BE2C (cell line): Measurements from ENCODE around the gene CRHR2.

ENCODE experiments used
- DNase-seq: peaks from one replicate; pipeline ENCODE4 v3.0.0-alpha.2; 2020
- H3K27me3 ChIP-seq: fragments of 250-450 bp; sonication (Bioruptor Pico); 2 replicates; pipeline ENCODE4 v1.5.1; 2020; ENCODE audit warnings: mild to moderate bottlenecking
- H3K36me3 ChIP-seq: fragments of 250-450 bp; sonication (Bioruptor Pico); 2 replicates; pipeline ENCODE4 v1.5.1; 2020; ENCODE audit warnings: mild to moderate bottlenecking
- H3K4me1 ChIP-seq: fragments of 250-450 bp; sonication (Bioruptor Pico); 2 replicates; pipeline ENCODE4 v1.5.1; 2020
- H3K4me3 ChIP-seq: 2 replicates; pipeline ENCODE4 v1.5.1; 2011; ENCODE audit warnings: low read depth, low read length
- H3K9me3 ChIP-seq: fragments of 250-450 bp; sonication (Bioruptor Pico); 2 replicates; pipeline ENCODE4 v1.5.1; 2020
- CTCF ChIP-seq: IDR thresholded peaks from 2 replicates; pipeline ENCODE4 v1.5.1; 2012; ENCODE audit warnings: mild to moderate bottlenecking, low read depth, low read length

The CRHR2 gene

GRCh38 chr7:30694774-30695721, 12.8 kb upstream of the CRHR2 start:
- no peak for TF ChIP-seq CTCF
- no peak for DNase-seq
- Histone ChIP-seq H3K27me3 (no peaks in the 10 kb centered on the region), H3K4me3 (no peak overlapping the region), H3K36me3 (no peaks in the 10 kb centered on the region), H3K4me1 (no peaks in the 10 kb centered on the region), H3K9me3 (no peaks in the 10 kb centered on the region; the same call in 1 of the 2 replicates)

- Histone ChIP-seq H3K36me3 (no peaks in the 10 kb centered on the region), H3K4me3 (no peak overlapping the region), H3K27me3 (no peaks in the 10 kb centered on the region), H3K4me1 (no peaks in the 10 kb centered on the region), H3K9me3 (no peaks in the 10 kb centered on the region; the same call in 1 of the 2 replicates)
- no peak for TF ChIP-seq CTCF
- no peak for DNase-seq
Measured at GRCh38 chr7:30694218-30694745, 12.0 kb upstream of the CRHR2 start.

- no peaks in the 10 kb centered on the region; the same call in 1 of the 2 replicates for H3K9me3 ChIP-seq
- no peaks in the 10 kb centered on the region for H3K27me3 ChIP-seq
- H3K4me1 ChIP-seq, result no peaks in the 10 kb centered on the region
- no peaks in the 10 kb centered on the region for H3K36me3 ChIP-seq
- H3K4me3 ChIP-seq, result no peak overlapping the region
- DNase-seq, result no peak
- no peak for TF ChIP-seq CTCF
Measured at GRCh38 chr7:30692882-30693281, 10.6 kb upstream of the CRHR2 start.

- H3K4me3 ChIP-seq, result no peak overlapping the region
- H3K4me1 ChIP-seq, result no peaks in the 10 kb centered on the region
- no peak for DNase-seq
- H3K27me3 ChIP-seq, result no peaks in the 10 kb centered on the region
- TF ChIP-seq CTCF, result no peak
- no peaks in the 10 kb centered on the region; the same call in 1 of the 2 replicates for H3K9me3 ChIP-seq
- H3K36me3 ChIP-seq, result no peaks in the 10 kb centered on the region
Measured at GRCh38 chr7:30692438-30692837, 10.2 kb upstream of the CRHR2 start.

GRCh38 chr7:30690011-30690410, 7.8 kb upstream of the CRHR2 start:
- H3K27me3 ChIP-seq, result no peaks in the 10 kb centered on the region
- H3K9me3 ChIP-seq, result no peaks in the 10 kb centered on the region; the same call in 1 of the 2 replicates
- no peaks in the 10 kb centered on the region for H3K36me3 ChIP-seq

More at GRCh38 chr7:30690011-30690410, 7.8 kb upstream of the CRHR2 start:
- H3K4me1 ChIP-seq, result no peaks in the 10 kb centered on the region
- TF ChIP-seq CTCF, result no peak
- no peak overlapping the region for H3K4me3 ChIP-seq
- no peak for DNase-seq
